K562 (cell line): Measurements from ENCODE around the gene EDDM13. TPM values are rescaled to one million over a fixed set of nuclear protein-coding genes. Genes with fewer than 3 reads are reported as not detected.

ENCODE experiments used
- ATF6 ChIP-seq: sonication (generic); formaldehyde crosslinking; IDR thresholded peaks from 2 replicates; pipeline ENCODE4 v1.4.0; 2020; ENCODE audit warnings: mild to moderate bottlenecking, missing genetic modification reagents
- CREB5 ChIP-seq: fragments of 250-450 bp; sonication (Bioruptor Pico); IDR thresholded peaks from 2 replicates; pipeline ENCODE4 v1.5.0; 2020; ENCODE audit warnings: mild to moderate bottlenecking
- DPF2 ChIP-seq: fragments of 450-650 bp; IDR thresholded peaks from 2 replicates; pipeline ENCODE4 v1.6.1; 2016
- GTF2B ChIP-seq: IDR thresholded peaks from 2 replicates; pipeline ENCODE4 v1.6.1; 2011; ENCODE audit not compliant: insufficient read length; ENCODE audit errors: extremely low read depth
- HMBOX1 ChIP-seq: sonication (generic); IDR thresholded peaks from 2 replicates; pipeline ENCODE4 v1.6.1; 2016
- MCM7 ChIP-seq, 2 experiments: fragments of 450-650 bp; IDR thresholded peaks; 2 replicates each; pipeline ENCODE4 v1.6.1; 2016 to 2018
- MEF2A ChIP-seq: IDR thresholded peaks from 2 replicates; pipeline ENCODE4 v1.6.1; 2011; ENCODE audit warnings: low read depth, mild to moderate bottlenecking, low read length, moderate library complexity; ENCODE audit not compliant: control insufficient read depth
- MNT ChIP-seq, 2 experiments: fragments of 450-650 bp; conservative IDR thresholded peaks; 2 replicates each; pipeline ENCODE4 v1.6.1; 2017; ENCODE audit warnings: mild to moderate bottlenecking in 2 of 2, moderate library complexity in 2 of 2
- MXD1 ChIP-seq: fragments of 250-450 bp; sonication (Bioruptor Pico); IDR thresholded peaks from 2 replicates; pipeline ENCODE4 v1.8.0; 2021; ENCODE audit warnings: borderline replicate concordance, mild to moderate bottlenecking, moderate library complexity; ENCODE audit not compliant: poor library complexity, severe bottlenecking
- RNF219 ChIP-seq: fragments of 250-450 bp; sonication (Bioruptor Pico); IDR thresholded peaks from 2 replicates; pipeline ENCODE4 v1.5.0; 2022; ENCODE audit warnings: mild to moderate bottlenecking
- ZNF445 ChIP-seq: fragments of 250-450 bp; sonication (Bioruptor Pico); IDR thresholded peaks from 2 replicates; pipeline ENCODE4 v1.4.0; 2020; ENCODE audit warnings: low read depth, mild to moderate bottlenecking, moderate library complexity
- ZNF592 ChIP-seq: fragments of 450-650 bp; IDR thresholded peaks from 2 replicates; pipeline ENCODE4 v1.6.1; 2017; ENCODE audit warnings: antibody characterized with exemption, mild to moderate bottlenecking
- polyA plus RNA-seq, 8 experiments: library from polyadenylated mRNA; depleted of rRNA in 4 of 8; stranded (reverse) in 5 of 8; unstranded in 3 of 8; fragments of >200 nt; fragmentation: Nextera tagmentation in 2 of 8; fragmentation: Illumina TruSeq in 1 of 8; extraction: Ambion mirVana in 2 of 8; extraction: Trizol in 1 of 8; gene quantifications; 2 replicates each; pipeline versions ENCODE4 v1.2.1 to v1.2.3, GENCODE V29; 2011 to 2014; ENCODE audit warnings: inconsistent platforms in 1 of 8, missing spikeins in 1 of 8
- total RNA-seq, 7 experiments: library from RNA; depleted of rRNA in 6 of 7; stranded (reverse); fragments of >200 nt in 6 of 7; fragmentation: Illumina TruSeq in 2 of 7; extraction: Trizol in 2 of 7; gene quantifications; 2 replicates each; pipeline versions ENCODE4 v1.2.1 to v1.2.3, GENCODE V29; 2011 to 2021; ENCODE audit warnings: low replicate concordance in 1 of 7

The EDDM13 gene
- total and polyA plus RNA-seq, 9 of the 15 experiments (the other 6 are each of a cell fraction or from before 2014, with no cell fraction given) = 2.0 to 7.7 (median 4.1) TPM

GRCh38 chr19:56347163-56347778 is 74.7 kb downstream of the EDDM13 start (continued):
- TF ChIP-seq ATF6 (CRISPR knock-in tag) = no peak
- peak; percentile 98 for TF ChIP-seq ZNF592
- peak; percentile 27; the same call in 1 of the 2 replicates for TF ChIP-seq DPF2
- TF ChIP-seq CREB5 (CRISPR knock-in tag) = 0 out of 2 replicates have a peak, but pooled peaks have one; percentile 59
- no peak for TF ChIP-seq MEF2A
- TF ChIP-seq RNF219 (CRISPR knock-in tag) = no peak
- TF ChIP-seq MXD1 (CRISPR knock-in tag) = no peak
- TF ChIP-seq ZNF445 = no peak
- peak; percentile 50 for TF ChIP-seq HMBOX1
- no peak for TF ChIP-seq MCM7 (IDR thresholded peaks at IDR 0.05)
- no peak for TF ChIP-seq MNT (conservative IDR thresholded peaks at IDR 0.05)
- TF ChIP-seq GTF2B = no peak
